SKM-1 treated with dmso at 0.1 percent for 144 hours (cell line): ENCODE measurements around the gene SS18.

Experiments used
- DNase-seq: peaks from one replicate; lab custom pipeline; 2025; ENCODE audit not compliant: unreplicated experiment; lab: John Stamatoyannopoulos, UW

The SS18 gene

DNA sequence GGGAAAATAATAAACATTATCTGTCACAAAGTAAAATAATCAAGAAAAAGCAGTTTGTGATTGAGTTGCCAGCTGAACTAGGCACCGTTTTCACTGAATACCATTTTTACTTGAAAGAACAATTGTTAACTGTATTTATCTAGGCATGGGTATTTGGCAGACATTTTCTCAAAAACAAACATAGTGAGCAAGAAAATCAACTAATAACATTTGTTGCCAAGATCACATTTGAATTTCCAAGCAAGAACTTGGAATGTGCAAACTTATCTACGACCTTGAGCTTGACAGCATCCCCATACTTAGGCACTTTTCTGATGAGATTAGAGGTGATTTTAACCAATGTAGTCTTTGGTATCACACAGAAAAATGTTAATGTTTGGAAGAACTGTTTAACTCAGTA, 16.7 kb downstream of the SS18 start:
- DNase-seq = no peak

DNA sequence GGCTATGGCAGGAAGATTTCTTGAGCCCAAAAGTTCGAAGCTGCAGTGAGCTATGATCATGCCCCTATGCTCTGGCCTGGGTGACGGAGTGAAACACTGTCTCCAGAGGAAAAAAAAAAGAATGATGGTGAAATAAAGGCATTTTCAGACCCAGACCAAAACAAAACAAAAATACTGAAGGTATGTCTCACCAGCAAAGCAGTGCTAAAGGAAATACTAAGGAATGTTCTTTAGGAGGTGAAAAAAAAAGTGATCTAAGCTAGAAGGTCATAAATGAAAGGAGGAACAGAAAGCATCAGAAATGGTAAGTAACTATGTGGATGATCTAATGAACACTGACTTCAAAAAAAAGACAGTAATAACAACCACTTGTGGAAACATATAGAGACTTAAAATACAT, 18.7 kb downstream of the SS18 start:
- DNase-seq = no peak

DNA sequence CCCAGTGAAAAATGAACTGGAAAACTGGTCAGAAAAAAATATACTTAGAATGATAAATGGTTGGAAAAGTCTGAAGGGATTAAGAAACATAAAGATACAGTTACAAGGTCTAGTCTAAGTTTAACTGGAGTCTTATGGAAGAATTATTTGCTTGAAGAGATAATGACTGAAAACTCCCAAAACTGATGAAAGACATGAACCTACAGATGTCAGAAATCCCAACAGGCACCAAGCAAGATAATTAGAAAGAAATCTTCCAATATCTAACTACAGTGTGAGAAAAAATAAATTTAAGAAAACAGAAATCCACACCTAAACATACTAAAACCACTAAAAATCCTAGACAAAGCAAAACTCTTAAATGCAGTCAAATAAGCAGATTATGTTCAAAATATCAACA, 19.4 kb downstream of the SS18 start:
- DNase-seq = no peak

DNA sequence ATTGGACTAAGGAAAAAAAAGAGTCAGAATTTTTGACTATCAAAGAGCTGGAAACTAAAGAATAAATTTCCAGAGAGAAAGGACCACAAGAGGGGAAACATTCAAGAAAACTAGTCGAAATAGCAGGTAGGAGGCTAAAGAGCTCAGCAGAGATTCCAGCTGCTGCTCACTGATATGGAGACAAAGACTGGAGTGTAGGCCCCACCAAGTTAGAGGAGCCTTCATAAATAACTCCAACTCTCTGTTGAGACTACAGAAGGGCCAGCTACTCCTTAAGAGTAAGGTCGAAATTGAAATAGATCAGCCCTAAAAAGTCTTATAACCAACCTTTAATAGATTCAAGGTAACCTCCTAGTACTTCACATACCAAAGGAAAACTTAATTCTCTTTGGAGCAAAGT, 31.1 kb downstream of the SS18 start:
- DNase-seq = no peak

DNA sequence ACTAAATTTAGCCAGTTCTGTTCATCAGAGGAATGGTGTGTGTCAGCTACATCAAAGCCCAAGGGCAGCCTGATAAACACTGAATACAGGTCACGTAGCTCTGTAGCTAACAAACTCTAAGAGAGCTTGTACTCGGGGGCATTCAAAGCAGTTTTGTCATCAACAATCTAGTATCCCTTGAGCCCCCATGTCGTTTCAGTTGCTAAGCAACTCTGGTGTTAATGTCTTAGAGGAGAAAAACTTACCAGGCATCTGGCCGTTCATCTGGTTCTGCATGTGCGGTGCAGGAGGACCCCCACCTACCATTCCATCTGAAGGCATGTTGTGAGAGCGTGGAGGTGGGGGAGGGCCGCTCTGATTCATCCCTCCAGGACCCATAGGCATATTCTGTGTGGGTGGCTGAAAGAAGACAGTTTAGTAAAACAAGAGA, 33.1 kb downstream of the SS18 start:
- no peak for DNase-seq

DNA sequence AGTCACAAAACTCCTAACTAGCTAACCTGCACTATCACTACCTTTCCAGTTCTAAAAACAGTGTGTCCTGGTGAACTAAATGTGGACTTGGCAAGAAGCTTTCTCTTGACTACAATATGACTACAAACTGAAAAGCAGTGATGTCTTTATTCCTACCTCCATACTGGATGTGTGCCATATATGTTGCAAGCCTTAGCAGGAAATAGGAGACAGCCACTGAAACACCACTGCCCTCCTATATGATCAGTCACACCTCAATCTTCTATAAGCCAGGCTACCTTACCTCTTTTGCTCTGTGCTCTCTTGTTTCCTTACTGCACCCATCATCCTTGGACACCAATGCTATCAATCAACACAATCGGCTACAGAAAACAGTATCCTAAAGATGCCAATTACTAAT, 34.1 kb downstream of the SS18 start:
- DNase-seq = no peak

DNA sequence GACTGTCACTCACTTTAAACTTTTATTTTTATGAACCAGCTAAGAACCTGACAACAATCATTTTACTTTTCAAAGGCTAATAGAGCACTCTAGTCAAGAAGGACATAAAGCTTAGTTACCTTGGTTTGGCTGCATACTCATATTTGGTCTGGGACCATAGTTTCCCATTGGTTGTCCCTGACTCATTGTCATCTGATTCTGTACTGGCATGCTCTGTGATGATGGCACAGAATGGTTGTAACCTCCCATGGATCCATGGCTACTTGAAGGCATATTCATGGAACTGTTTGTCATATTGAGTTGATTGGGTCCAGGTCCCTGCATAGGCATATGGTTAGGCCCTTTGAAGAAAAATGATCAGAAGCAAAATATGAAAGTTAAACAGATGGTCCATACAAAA, 37.9 kb downstream of the SS18 start:
- no peak for DNase-seq

DNA sequence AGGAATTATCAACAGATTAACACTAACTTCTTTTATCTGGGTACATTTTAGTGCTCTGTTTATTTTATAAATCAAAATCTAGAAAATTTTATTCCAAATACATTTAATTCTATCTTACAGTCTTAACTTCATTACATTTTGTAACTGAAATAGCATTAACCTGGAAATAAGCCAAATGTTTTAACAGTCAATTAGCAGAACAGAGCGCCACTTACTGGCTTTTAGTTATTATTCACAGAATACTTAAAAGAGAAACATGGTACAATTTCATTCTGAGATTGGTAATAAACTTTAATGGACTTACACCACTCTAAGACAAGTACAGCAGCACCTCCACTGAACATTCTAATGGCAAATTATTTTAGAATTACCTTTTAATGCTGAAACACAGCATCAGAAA, 38.6 kb downstream of the SS18 start:
- DNase-seq = no peak

DNA sequence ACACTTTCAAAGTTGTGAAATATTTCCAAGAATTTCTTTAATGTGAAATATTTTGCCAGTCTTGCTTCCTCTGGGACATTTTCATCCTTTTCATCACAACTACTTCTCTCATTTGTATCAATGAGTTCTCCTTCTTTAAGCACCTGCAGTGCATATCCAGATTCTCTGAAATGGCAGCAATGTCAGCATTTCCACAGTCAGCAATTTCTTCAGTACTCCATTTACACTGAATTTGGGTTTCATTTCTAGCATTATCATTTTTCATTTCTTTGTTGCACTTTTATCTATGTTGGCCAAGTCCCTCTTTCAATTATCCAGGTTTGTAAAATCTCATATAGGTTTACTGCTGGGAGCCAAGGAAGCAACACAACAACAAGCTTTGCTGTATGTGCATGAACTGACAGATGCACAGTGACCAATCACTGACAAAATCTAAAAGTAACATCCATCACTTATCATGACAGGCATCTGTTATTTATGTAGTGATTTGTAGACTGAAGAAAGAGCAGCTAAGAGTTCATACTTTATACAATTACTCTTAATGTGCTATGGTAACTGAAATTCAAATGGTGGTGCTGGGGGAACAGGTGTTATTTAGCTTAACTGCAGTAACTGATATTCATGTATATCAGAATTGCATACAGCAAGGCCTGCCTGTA, 43.9 kb downstream of the SS18 start:
- DNase-seq = no peak

DNA sequence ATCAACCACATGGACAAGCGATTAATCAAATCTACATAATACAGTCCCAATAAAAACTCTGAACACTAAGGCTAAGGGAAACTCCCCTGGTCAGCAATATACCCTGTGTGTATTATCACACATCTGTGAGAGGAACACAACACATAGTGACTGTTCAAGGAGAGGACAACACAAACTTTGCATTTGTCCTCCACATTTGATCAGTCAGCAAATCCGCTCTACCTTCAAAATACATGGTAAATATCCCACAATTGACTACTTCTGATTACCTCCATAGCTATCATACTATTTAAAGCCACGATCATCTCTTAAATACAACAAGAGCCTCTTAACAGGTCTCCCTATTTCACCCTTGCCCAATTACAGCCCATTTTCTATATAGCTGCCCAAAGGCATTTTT, 45.6 kb downstream of the SS18 start:
- no peak for DNase-seq

DNA sequence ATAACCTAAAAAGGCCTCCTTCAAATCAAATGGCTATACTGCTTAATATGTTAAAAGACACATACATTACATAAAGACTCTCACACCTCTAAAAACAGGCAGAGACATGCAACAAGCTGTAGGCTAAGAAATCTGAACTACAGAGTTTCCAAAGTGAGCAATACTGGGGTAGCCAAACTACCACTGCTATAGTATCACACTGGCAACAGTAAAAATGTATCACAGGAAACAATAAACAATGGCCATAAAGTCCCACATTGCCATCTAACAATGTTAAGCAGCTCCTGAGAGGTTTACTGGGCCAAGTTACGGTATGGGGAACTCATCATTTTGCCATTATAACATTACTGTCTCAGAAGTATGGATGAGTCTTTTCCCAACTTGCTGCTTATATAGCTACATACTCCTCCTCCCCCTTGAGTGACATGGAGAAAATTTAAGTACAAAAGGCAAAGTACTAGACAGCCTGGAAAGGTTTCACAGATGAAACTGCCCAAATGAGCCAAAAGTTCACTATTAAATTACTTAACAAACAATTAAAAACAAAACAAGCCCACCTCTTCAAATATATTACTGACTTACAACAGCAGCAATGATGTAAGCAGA, 50.3 kb downstream of the SS18 start:
- DNase-seq = no peak

DNA sequence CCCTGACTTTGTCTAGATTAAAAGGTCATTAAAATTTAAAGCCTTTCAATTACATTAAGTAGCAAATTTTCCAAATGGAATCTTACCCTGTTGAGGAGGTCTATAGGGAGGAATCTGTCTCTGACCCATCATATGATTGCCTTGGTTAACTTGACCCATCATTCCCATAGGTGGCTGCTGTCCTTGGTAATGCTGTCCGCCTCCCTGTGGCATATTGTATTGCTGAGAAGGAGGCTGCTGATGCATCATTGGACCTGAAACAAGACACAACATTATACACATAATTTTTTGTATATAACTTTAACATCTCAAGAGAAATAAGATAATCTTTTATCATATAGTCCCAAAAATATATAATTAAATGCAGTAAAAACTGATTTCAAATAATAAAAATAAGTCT, 51.2 kb downstream of the SS18 start:
- no peak for DNase-seq

DNA sequence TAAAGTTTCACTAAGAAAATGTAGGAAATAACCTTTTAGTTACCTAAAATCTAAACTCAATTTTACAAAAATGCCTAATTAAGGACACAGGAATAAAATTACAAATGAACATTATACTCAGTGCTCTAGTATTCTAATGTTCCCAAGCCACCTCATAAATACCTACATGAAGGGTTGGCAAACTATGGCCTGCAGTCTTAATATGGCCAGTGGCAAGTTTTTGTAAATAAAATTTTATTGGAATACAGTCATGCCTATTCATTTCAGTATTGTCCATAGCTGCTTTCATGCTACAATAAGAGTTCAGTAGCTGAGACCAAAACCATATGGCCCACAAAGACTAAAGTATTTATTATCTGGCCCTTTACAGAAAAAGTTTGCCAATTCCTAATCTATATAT, 53.8 kb downstream of the SS18 start:
- DNase-seq = no peak

DNA sequence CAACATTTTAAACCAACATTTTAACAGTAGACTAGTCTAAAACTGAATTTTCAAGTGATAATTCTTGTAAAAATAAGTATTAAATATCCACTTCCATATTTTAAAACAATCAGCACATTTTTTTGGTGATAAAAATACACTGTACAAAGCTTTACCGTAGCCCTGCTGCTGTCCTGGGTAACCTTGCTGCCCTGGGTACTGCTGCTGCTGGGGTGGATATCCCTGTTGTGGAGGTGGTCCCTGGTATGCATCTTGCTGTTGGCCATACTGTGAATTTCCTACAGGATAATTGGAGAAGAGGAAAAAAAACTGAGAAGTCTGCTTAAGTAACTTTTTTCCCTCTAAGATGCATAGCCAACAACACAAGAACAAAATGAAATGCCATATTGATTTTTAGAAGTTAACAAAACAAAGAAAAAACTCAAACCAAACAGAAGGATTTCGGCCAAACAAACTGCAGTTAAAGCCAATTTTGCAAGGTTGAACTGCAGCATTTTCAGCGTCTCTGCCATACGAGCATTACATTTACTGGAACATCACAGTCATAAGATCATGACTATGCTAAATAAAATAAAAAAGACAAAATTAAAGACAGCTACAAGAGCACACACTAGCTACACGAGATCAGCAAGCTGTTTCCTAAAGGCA, 55.4 kb downstream of the SS18 start:
- DNase-seq = no peak

DNA sequence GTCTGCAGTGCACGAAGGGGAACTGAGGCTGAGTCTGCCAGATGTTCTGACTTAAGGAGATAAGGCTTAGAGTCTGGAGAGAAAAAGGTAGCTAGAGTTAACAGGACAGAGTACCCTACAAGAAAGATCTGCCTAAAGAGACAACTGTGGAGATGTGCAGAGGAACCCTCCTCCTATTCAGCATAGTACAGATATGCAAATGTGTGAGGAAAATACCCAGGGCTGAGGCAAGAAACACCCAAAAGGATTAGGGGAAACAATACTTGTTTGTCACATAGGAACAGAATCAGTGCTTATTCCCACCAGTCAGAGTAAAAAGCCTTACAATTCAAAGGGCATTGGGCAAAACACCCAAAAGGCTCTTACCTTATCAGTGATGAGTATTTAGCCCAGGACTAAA, 67.8 kb downstream of the SS18 start:
- no peak for DNase-seq

DNA sequence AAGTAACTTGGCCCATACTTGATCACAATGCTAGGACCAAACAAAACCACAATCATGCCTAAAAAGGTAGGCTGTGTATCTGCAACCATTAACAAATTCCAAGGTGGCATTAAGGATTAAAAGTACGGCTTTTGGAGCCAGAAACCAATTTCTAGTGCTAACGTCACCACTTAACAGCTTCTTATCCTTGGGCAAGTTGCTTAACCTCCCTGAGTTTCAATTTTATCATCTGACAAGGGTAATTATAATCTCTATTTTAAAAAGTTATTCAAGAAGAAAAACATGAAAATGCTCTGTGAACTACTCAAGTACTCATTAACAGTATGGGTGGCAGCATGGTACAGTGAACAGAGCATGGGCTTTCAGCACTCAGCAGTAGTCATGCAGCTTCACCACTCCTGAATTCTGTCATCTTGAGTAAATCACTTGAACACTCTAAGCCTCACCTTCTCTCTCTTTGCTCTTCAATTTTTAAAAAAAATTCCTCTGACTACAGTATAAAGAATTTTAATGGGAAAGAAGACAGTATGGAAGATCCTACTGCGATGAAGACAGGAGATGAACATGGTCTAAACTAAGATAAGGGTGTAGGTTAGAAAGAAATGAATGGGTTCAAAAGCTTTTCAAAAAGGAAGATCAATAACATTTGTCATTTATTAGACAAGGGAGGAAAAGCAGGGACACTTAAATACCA, 69.2 kb downstream of the SS18 start:
- DNase-seq = no peak

DNA sequence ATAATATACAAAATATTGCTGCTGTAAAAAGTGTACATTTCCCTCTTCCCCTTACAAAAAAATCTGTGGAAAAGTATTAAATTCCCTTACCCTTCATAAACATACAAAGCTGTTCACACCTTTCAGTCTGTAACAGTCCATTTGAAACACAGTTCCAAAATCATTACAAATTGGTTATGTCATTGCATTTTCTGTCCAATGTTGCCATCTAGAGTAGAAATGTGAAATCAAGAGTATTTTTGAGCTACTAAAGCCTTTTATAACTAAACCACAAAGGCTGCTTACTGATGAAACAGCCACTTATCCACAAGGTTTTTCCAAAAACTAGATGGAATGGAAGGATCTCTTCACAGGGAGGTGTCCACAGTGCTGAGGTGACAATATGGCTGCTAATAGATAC, 72.5 kb downstream of the SS18 start:
- no peak for DNase-seq

DNA sequence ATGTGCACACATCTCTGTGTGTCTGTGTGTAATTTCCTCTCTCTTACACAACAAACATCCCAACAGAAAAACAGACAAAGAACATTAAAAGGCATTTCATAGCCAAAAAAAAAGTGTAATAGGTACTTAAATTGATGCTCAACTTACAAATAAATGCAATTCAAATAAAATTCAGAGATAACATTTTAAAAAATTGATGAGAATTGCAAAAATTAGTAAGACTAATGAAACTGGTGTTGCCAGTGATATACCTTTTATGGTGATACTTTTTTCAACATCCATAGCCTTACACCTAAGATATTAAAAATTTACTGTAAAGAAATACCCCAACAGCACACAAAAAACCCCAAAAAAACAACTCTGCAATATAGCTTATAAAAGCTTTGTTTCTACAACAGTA, 76.0 kb downstream of the SS18 start:
- DNase-seq = no peak

DNA sequence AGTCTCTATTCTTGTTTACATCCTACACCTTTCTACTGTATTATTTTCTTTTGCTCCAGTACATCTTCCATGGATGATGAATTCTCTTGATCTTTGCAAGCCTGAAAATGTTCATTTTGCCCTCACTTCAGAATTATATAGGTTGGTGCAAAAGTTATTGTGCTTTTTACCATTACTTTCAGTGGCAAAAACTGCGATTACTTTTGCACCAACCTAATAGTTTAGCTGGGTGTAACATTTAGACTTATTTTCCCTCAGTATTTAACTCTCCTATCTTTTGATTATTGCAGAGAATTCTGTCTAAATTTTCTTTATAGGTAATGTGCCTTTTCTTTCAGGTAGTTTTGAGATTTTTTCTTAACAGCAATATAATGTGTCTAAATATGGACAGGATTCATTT, 81.8 kb downstream of the SS18 start:
- no peak for DNase-seq

DNA sequence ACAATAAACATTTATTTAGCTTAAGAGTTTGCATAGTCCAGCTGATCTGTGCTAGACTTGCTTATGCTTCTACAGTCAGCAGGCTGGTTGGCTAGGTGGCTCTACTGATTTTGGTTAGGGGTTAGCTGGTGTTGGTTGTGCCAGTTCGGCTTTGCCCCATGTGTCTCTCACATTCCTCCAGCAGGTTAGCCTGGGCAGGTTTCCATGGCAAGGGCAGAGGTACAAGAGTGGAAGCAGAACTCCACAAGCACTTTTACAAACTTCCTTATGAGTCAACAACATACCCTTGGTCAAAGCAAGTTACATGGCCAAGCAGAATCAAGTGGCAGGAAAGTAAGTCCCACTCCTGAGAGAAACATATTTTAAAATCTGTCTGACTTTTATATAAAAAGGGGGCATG, 82.3 kb downstream of the SS18 start:
- no peak for DNase-seq

DNA sequence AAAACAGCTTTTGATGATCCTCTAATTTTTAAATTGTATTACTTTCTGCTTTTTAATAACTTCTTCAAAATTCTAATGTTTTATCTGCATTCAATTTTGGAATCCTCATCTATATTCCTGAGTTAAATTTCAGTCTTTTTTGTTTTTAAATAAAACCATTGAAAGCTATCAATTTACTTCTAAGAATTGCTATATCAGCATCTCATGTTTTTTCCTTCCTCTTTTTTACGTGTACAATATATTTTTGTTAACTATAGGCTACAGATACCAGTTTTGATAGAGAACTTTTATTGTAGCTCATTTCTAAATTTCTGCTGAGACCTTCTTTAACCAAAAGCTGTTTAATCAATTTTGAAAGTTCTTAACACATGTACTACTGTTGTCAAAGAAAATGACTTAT, 84.5 kb downstream of the SS18 start:
- no peak for DNase-seq

DNA sequence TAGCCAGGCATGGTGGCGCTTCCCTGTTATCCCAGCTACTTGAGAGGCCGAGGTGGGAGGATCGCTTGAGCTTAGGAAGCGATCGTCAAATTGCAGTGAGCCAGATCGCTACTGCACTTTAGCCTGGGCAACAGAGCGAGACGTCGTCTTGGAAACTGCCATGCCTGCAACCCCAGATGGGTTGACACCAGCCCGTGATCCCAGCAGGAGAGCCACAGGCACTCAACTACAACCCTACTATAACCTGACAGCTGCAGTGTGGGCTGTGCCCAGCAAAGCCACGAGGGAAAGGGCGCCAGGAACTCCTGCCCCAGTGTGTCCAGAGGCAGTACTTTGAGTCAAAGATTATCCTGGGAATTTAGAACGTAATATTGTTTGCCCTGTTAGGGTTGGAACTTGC, 85.6 kb downstream of the SS18 start:
- no peak for DNase-seq
